ENCODE measurements around the gene VSNL1.

VSNL1 gene

GRCh38 chr2:17540093-17540812 is at the start of gene VSNL1:
Gene VSNL1, plus strand, starts transcription at chr2:17540696. Its CDS starts 51,379 bp downstream, at chr2:17592075.
- DNase-seq (ENCODE audit: low read depth): no peak

- DNase-seq (ENCODE audit: low read depth): no peak
Observed at GRCh38 chr2:17495590-17495989, 44.9 kb upstream of the VSNL1 start.

GRCh38 chr2:17497718-17498117 is 42.8 kb upstream of the VSNL1 start:
- DNase-seq (ENCODE audit: low read depth): no peak

GRCh38 chr2:17506736-17507616 is 33.5 kb upstream of the VSNL1 start:
- no peak for DNase-seq (ENCODE audit: low read depth)

GRCh38 chr2:17515652-17516051 is 24.8 kb upstream of the VSNL1 start:
- DNase-seq (ENCODE audit: low read depth): no peak

GRCh38 chr2:17517481-17518211 is 22.9 kb upstream of the VSNL1 start:
- DNase-seq (ENCODE audit: low read depth): no peak

GRCh38 chr2:17518212-17519154 is 22.0 kb upstream of the VSNL1 start, which contains the start of gene RAD51AP2:
Gene RAD51AP2, minus strand, starts transcription at chr2:17518440. Its CDS starts 25 bp downstream, at chr2:17518415.
- no peak for DNase-seq (ENCODE audit: low read depth)

GRCh38 chr2:17519486-17519885 is 21.0 kb upstream of the VSNL1 start:
- no peak for DNase-seq (ENCODE audit: low read depth)

- DNase-seq (ENCODE audit: low read depth): no peak
Observed at GRCh38 chr2:17520761-17521160, 19.7 kb upstream of the VSNL1 start.

GRCh38 chr2:17521621-17522020 is 18.9 kb upstream of the VSNL1 start:
- DNase-seq (ENCODE audit: low read depth): no peak

- DNase-seq (ENCODE audit: low read depth): no peak
Observed at GRCh38 chr2:17522303-17522702, 18.2 kb upstream of the VSNL1 start.

- DNase-seq (ENCODE audit: low read depth): no peak
Observed at GRCh38 chr2:17529771-17530170, 10.7 kb upstream of the VSNL1 start.

GRCh38 chr2:17533546-17533945 is 7.0 kb upstream of the VSNL1 start:
- DNase-seq (ENCODE audit: low read depth): no peak

- DNase-seq (ENCODE audit: low read depth): no peak
Observed at GRCh38 chr2:17536416-17536815, 4.1 kb upstream of the VSNL1 start.

- no peak for DNase-seq (ENCODE audit: low read depth)
Observed at GRCh38 chr2:17538022-17538843, 2.3 kb upstream of the VSNL1 start.

- DNase-seq (ENCODE audit: low read depth): no peak
Observed at GRCh38 chr2:17538844-17539554, 1.5 kb upstream of the VSNL1 start.

GRCh38 chr2:17539611-17540092 is 844 bp upstream of the VSNL1 start:
- DNase-seq (ENCODE audit: low read depth): no peak

- DNase-seq (ENCODE audit: low read depth): no peak
Observed at GRCh38 chr2:17540813-17541530, 476 bp downstream of the VSNL1 start.

- no peak for DNase-seq (ENCODE audit: low read depth)
Observed at GRCh38 chr2:17541531-17541950, 1.0 kb downstream of the VSNL1 start.

All from stimulated activated CD8-positive, alpha-beta memory T cell treated with anti-CD3 and anti-CD28 coated beads, Interleukin-12 subunit alpha, Interleukin-12 subunit beta, amount 100 ng/mL, for 1 hour (primary cell).